Measurements from ENCODE around the gene PTPN11.
"Not testable (repeated sequence)": the region's sequence is repeated elsewhere in the genome, so short reads cannot be mapped to it uniquely, and the experiment has no call there.

DNA sequence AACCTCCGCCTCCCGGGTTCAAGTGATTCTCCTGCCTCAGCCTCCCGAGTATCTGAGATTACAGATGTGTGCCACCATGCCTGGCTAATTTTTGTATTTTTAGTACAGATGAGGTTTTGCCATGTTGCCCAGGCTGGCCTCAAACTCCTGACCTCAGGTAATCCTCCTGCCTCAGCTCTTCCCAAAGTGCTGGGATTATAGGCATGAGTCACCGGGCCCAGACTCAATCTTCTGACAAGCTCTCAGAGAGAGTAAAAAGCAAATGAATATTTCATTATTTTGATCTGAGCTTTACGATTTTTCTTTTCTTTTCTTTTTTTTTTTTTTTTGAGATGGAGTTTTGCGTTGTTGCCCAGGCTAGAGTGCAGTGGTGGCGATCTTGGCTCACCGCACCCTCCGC lies 21.9 kb downstream of the PTPN11 start:
- TF ChIP-seq, protein P1, sequence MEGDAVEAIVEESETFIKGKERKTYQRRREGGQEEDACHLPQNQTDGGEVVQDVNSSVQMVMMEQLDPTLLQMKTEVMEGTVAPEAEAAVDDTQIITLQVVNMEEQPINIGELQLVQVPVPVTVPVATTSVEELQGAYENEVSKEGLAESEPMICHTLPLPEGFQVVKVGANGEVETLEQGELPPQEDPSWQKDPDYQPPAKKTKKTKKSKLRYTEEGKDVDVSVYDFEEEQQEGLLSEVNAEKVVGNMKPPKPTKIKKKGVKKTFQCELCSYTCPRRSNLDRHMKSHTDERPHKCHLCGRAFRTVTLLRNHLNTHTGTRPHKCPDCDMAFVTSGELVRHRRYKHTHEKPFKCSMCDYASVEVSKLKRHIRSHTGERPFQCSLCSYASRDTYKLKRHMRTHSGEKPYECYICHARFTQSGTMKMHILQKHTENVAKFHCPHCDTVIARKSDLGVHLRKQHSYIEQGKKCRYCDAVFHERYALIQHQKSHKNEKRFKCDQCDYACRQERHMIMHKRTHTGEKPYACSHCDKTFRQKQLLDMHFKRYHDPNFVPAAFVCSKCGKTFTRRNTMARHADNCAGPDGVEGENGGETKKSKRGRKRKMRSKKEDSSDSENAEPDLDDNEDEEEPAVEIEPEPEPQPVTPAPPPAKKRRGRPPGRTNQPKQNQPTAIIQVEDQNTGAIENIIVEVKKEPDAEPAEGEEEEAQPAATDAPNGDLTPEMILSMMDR (conservative IDR thresholded peaks at IDR 0.05; ENCODE audit: low read length) = not testable (repeated sequence)
- TF ChIP-seq EZH2phosphoT487 (IDR thresholded peaks at IDR 0.05; ENCODE audit: borderline replicate concordance, low read depth, low read length) = not testable (repeated sequence)
